Left lung (tissue), 10 donors: Measurements from ENCODE around the gene FERMT3. TPM values are rescaled to one million over a fixed set of nuclear protein-coding genes. Genes with fewer than 3 reads are reported as not detected.

ENCODE experiments used
- ATAC-seq: fragments of 200-7000 bp; cut with Tn5 transposase; one replicate; pipeline ENCODE4 v1.9.1; 2020; ENCODE audit warnings: moderate library complexity
- DNase-seq, 4 donors: peaks; one replicate each; pipeline ENCODE4 v3.0.0-alpha.2; 2013 to 2020
- H3K27ac ChIP-seq, 2 donors: fragments of 200-600 bp; sonication (generic) in 1 of 2; one replicate each; pipeline versions ENCODE4 v1.5.0 to v1.8.0; 2020 to 2021
- H3K27me3 ChIP-seq, 2 donors: fragments of 200-600 bp; sonication (generic) in 1 of 2; one replicate each; pipeline versions ENCODE4 v1.5.0 to v1.8.0; 2020 to 2021
- H3K36me3 ChIP-seq, 2 donors: fragments of 200-600 bp; sonication (generic) in 1 of 2; one replicate each; pipeline versions ENCODE4 v1.5.0 to v1.8.0; 2020 to 2021
- H3K4me1 ChIP-seq, 2 donors: fragments of 200-600 bp; one replicate each; pipeline ENCODE4 v1.8.0; 2021
- H3K4me3 ChIP-seq, 2 donors: fragments of 200-600 bp; sonication (generic) in 1 of 2; one replicate each; pipeline versions ENCODE4 v1.5.0 to v1.8.0; 2020 to 2021; ENCODE audit warnings: mild to moderate bottlenecking in 1 of 2
- H3K9me3 ChIP-seq, 2 donors: fragments of 200-600 bp; sonication (generic) in 1 of 2; one replicate each; pipeline versions ENCODE4 v1.5.0 to v1.8.0; 2020 to 2021
- CTCF ChIP-seq, 2 donors: fragments of 200-600 bp; sonication (generic) in 1 of 2; IDR thresholded peaks; one replicate each; pipeline versions ENCODE4 v1.5.0 to v1.8.0; 2021; ENCODE audit warnings: antibody characterized with exemption in 2 of 2
- intact Hi-C, 2 donors: fragments of 100-400 bp; cut with DNase I; formaldehyde crosslinking; loops; one replicate each; pipeline versions ENCODE4 v1.11.2 to v1.14.2; 2022
- polyA plus RNA-seq, 6 donors: library from polyadenylated mRNA; unstranded; fragments of 120-200 nt; gene quantifications; one replicate each; pipeline ENCODE4 v1.2.1, GENCODE V29; 2013; ENCODE audit not compliant: insufficient read length in 6 of 6
- total RNA-seq, 2 donors: library from RNA; stranded (reverse); fragmentation: NEBNext Ultra II Directional; extraction: Animal tissue kit (Norgen Biotek cat#: 25700); gene quantifications; one replicate each; pipeline ENCODE4 v1.2.1, GENCODE V29; 2021
- donor health status: DM: no; HTN: yes; CAD: no.
- donor health status: DM: no; HTN: no; CAD: no.

Gene FERMT3
- total and polyA plus RNA-seq, 8 donors: 9.1 to 100 (median 10.8) TPM

GRCh38 chr11:64209563-64209843, 3.0 kb downstream of the FERMT3 start:
- H3K27me3 ChIP-seq: no peaks in the 10 kb centered on the region
- peak in 1 of 4 donors; percentile 81 for DNase-seq
- H3K9me3 ChIP-seq: no peaks in the 10 kb centered on the region
- peaks cover 0 to 82% of the 10 kb centered on the region in 2 donors for H3K36me3 ChIP-seq
- intact Hi-C loops: no loop called here
- H3K27ac ChIP-seq: peak overlapping the region in 1 of 2 donors; percentile 94
- no peak for ATAC-seq
- H3K4me1 ChIP-seq: peaks cover 2 to 61% of the 10 kb centered on the region in 2 donors
- no peak for TF ChIP-seq CTCF (IDR thresholded peaks at IDR 0.05)
- peak overlapping the region in 1 of 2 donors; percentile 65 for H3K4me3 ChIP-seq

- Histone ChIP-seq H3K27ac (no peak overlapping the region), H3K36me3 (peaks cover 0 to 83% of the 10 kb centered on the region in 2 donors), H3K4me1 (peaks cover 2 to 51% of the 10 kb centered on the region in 2 donors), H3K27me3 (no peaks in the 10 kb centered on the region), H3K4me3 (no peak overlapping the region), H3K9me3 (no peaks in the 10 kb centered on the region)
- no peak for TF ChIP-seq CTCF (IDR thresholded peaks at IDR 0.05)
- intact Hi-C loops: no loop called here
- ATAC-seq (no peak), DNase-seq (peak in 1 of 4 donors; percentile 68)
Measured at GRCh38 chr11:64210301-64211020, 3.9 kb downstream of the FERMT3 start.

- intact Hi-C loops: no loop called here
- DNase-seq (peak in 1 of 4 donors; percentile 75), ATAC-seq (no peak)
Measured at GRCh38 chr11:64211181-64211872, 4.8 kb downstream of the FERMT3 start.

GRCh38 chr11:64216879-64217278, 10.4 kb downstream of the FERMT3 start:
- DNase-seq: no peak
- no peak for ATAC-seq
- Histone ChIP-seq H3K27me3 (no peaks in the 10 kb centered on the region), H3K9me3 (no peaks in the 10 kb centered on the region), H3K36me3 (peaks cover 0 to 97% of the 10 kb centered on the region in 2 donors), H3K27ac (no peak overlapping the region), H3K4me1 (peaks cover 0 to 3% of the 10 kb centered on the region in 2 donors), H3K4me3 (no peak overlapping the region)
- intact Hi-C loops: no loop called here
- TF ChIP-seq CTCF (IDR thresholded peaks at IDR 0.05): no peak

More at GRCh38 chr11:64211181-64211872, 4.8 kb downstream of the FERMT3 start:
- peaks cover 2 to 43% of the 10 kb centered on the region in 2 donors for H3K4me1 ChIP-seq
- H3K9me3 ChIP-seq: no peaks in the 10 kb centered on the region
- H3K36me3 ChIP-seq: peaks cover 0 to 85% of the 10 kb centered on the region in 2 donors
- no peak for TF ChIP-seq CTCF (IDR thresholded peaks at IDR 0.05)
- H3K27me3 ChIP-seq: no peaks in the 10 kb centered on the region
- peak overlapping the region in 1 of 2 donors; percentile 13 for H3K27ac ChIP-seq
- H3K4me3 ChIP-seq: no peak overlapping the region

GRCh38 chr11:64218628-64219353, 12.3 kb downstream of the FERMT3 start:
- ATAC-seq: no peak
- H3K4me1 ChIP-seq: no peaks in the 10 kb centered on the region
- intact Hi-C loops: no loop called here
- no peak overlapping the region for H3K4me3 ChIP-seq
- H3K27me3 ChIP-seq: no peaks in the 10 kb centered on the region
- peaks cover 0 to 98% of the 10 kb centered on the region in 2 donors for H3K36me3 ChIP-seq
- TF ChIP-seq CTCF (IDR thresholded peaks at IDR 0.05): no peak
- H3K27ac ChIP-seq: no peak overlapping the region
- DNase-seq: peak in 1 of 4 donors; percentile 20
- H3K9me3 ChIP-seq: no peaks in the 10 kb centered on the region
